Caco-2 (cell line): ENCODE data around the gene ZNF773. TPM values are rescaled to one million over a fixed set of nuclear protein-coding genes. Genes with fewer than 3 reads are reported as not detected.
"Not testable (repeated sequence)": the region's sequence is repeated elsewhere in the genome, so short reads cannot be mapped to it uniquely, and the experiment has no call there.

Source experiments
- BruUV-seq: library from RNA; stranded (reverse); fragments of 400-500 nt; replicated peaks from 2 replicates; lab custom pipeline; 2021; lab: Mats Ljungman, UMichigan
- CTCF ChIA-PET: fragments of 300-600 bp; sonication (Branson Sonifier 250); formaldehyde crosslinking; loops from one replicate; lab custom pipeline; 2022; ENCODE audit warnings: antibody characterized with exemption; lab: Charles Lee
- POLR2A ChIA-PET: fragments of 300-600 bp; sonication (Branson Sonifier 250); formaldehyde crosslinking; loops from one replicate; lab custom pipeline; 2022; ENCODE audit warnings: antibody characterized with exemption; lab: Charles Lee
- DNase-seq, 2 experiments: peaks; one replicate each; pipeline versions ENCODE4 v3.0.0 to v3.0.0-alpha.2; 2020 to 2022
- H3K27me3 ChIP-seq: replicated peaks from 2 replicates; pipeline ENCODE4 v1.6.0; 2011; ENCODE audit warnings: low read length; ENCODE audit not compliant: control insufficient read depth, insufficient read depth
- H3K36me3 ChIP-seq: 2 replicates; pipeline ENCODE4 v1.5.1; 2011; ENCODE audit warnings: low read length; ENCODE audit not compliant: control insufficient read depth, insufficient read depth
- H3K4me1 ChIP-seq: fragments of 250-450 bp; sonication (Bioruptor Pico); 2 replicates; pipeline ENCODE4 v1.5.1; 2020; ENCODE audit warnings: mild to moderate bottlenecking
- H3K4me3 ChIP-seq: 2 replicates; pipeline ENCODE4 v1.5.1; 2011; ENCODE audit warnings: low read depth, mild to moderate bottlenecking, control low read depth, low read length
- H3K9me3 ChIP-seq: fragments of 250-450 bp; sonication (Bioruptor Pico); 2 replicates; pipeline ENCODE4 v1.5.1; 2020; ENCODE audit warnings: mild to moderate bottlenecking, moderate library complexity
- H3K27ac Mint-ChIP-seq: one replicate; pipeline ENCODE4 v1.8.0; 2022; ENCODE audit warnings: mixed read lengths; ENCODE audit not compliant: unreplicated experiment
- H3K27me3 Mint-ChIP-seq: one replicate; pipeline ENCODE4 v1.8.0; 2022; ENCODE audit warnings: mixed read lengths; ENCODE audit not compliant: insufficient read depth, unreplicated experiment
- H3K36me3 Mint-ChIP-seq: one replicate; pipeline ENCODE4 v1.8.0; 2022; ENCODE audit warnings: mild to moderate bottlenecking, mixed read lengths; ENCODE audit not compliant: insufficient read depth, unreplicated experiment
- H3K4me1 Mint-ChIP-seq: one replicate; pipeline ENCODE4 v1.8.0; 2022; ENCODE audit warnings: low read depth, mixed read lengths; ENCODE audit not compliant: unreplicated experiment
- H3K4me3 Mint-ChIP-seq: one replicate; pipeline ENCODE4 v1.8.0; 2022; ENCODE audit warnings: mild to moderate bottlenecking, moderate library complexity, mixed read lengths; ENCODE audit not compliant: unreplicated experiment
- H3K9me3 Mint-ChIP-seq: one replicate; pipeline ENCODE4 v1.8.0; 2022; ENCODE audit warnings: mixed read lengths; ENCODE audit not compliant: unreplicated experiment
- intact Hi-C: fragments of 100-400 bp; cut with micrococcal nuclease; formaldehyde crosslinking; loops from one replicate; pipeline ENCODE4 v1.10.0; 2022; ENCODE audit not compliant: unreplicated experiment
- total RNA-seq: library from RNA; stranded (reverse); gene quantifications from 2 replicates; pipeline ENCODE4 v1.2.3, GENCODE V29; 2022
- TF ChIP-seq, protein P1 (sequence below), 2 experiments: fragments of 200-600 bp in 1 of 2; IDR thresholded peaks; 1 replicate in 1 of 2; 2 replicates in 1 of 2; pipeline versions ENCODE4 v1.5.1 to v1.8.0; 2011 to 2022; ENCODE audit warnings: antibody characterized with exemption in 1 of 2, control low read depth in 1 of 2, inconsistent platforms in 1 of 2, low read depth in 1 of 2, low read length in 1 of 2, mild to moderate bottlenecking in 1 of 2, moderate library complexity in 1 of 2; ENCODE audit not compliant: insufficient read depth in 1 of 2, severe bottlenecking in 1 of 2, unreplicated experiment in 1 of 2

Gene ZNF773
- total RNA-seq, 1 experiment from 2014 or later, result 7.7 TPM

GRCh38 chr19:57466489-57466888, 33.2 kb upstream of the ZNF773 start:
- no peak overlapping the region for H3K4me3 Mint-ChIP-seq
- H3K36me3 Mint-ChIP-seq, result no peaks in the 10 kb centered on the region
- no peak overlapping the region for H3K4me3 ChIP-seq
- CTCF ChIA-PET, result no interaction called here
- POLR2A ChIA-PET, result no interaction called here
- H3K9me3 Mint-ChIP-seq, result peaks cover 72% of the 10 kb centered on the region
- no peak overlapping the region for H3K27ac Mint-ChIP-seq
- DNase-seq, result no peak
- H3K4me1 Mint-ChIP-seq, result no peaks in the 10 kb centered on the region
- H3K36me3 ChIP-seq, result no peaks in the 10 kb centered on the region
- no peaks in the 10 kb centered on the region for H3K4me1 ChIP-seq
- no TSS peak for BruUV-seq
- no peaks in the 10 kb centered on the region for H3K27me3 ChIP-seq
- intact Hi-C loops, result no loop called here
- H3K9me3 ChIP-seq, result peaks cover 10% of the 10 kb centered on the region
- no peaks in the 10 kb centered on the region for H3K27me3 Mint-ChIP-seq
- TF ChIP-seq, protein P1, sequence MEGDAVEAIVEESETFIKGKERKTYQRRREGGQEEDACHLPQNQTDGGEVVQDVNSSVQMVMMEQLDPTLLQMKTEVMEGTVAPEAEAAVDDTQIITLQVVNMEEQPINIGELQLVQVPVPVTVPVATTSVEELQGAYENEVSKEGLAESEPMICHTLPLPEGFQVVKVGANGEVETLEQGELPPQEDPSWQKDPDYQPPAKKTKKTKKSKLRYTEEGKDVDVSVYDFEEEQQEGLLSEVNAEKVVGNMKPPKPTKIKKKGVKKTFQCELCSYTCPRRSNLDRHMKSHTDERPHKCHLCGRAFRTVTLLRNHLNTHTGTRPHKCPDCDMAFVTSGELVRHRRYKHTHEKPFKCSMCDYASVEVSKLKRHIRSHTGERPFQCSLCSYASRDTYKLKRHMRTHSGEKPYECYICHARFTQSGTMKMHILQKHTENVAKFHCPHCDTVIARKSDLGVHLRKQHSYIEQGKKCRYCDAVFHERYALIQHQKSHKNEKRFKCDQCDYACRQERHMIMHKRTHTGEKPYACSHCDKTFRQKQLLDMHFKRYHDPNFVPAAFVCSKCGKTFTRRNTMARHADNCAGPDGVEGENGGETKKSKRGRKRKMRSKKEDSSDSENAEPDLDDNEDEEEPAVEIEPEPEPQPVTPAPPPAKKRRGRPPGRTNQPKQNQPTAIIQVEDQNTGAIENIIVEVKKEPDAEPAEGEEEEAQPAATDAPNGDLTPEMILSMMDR (IDR thresholded peaks at IDR 0.05; ENCODE audit: insufficient read depth in 1 of 2, low read depth in 1 of 2, low read length in 1 of 2, severe bottlenecking in 1 of 2, unreplicated experiment in 1 of 2), result no peak

- TF ChIP-seq, protein P1 (IDR thresholded peaks at IDR 0.05; ENCODE audit: insufficient read depth in 1 of 2, low read depth in 1 of 2, low read length in 1 of 2, severe bottlenecking in 1 of 2, unreplicated experiment in 1 of 2), result no peak
- no peaks in the 10 kb centered on the region for H3K36me3 ChIP-seq
- intact Hi-C loops, result no loop called here
- H3K36me3 Mint-ChIP-seq, result peaks cover 8% of the 10 kb centered on the region
- no peaks in the 10 kb centered on the region for H3K4me1 ChIP-seq
- no peak for DNase-seq
- H3K9me3 Mint-ChIP-seq, result peaks cover 63% of the 10 kb centered on the region
- no peak overlapping the region for H3K4me3 ChIP-seq
- H3K4me3 Mint-ChIP-seq, result no peak overlapping the region
- H3K27me3 Mint-ChIP-seq, result no peaks in the 10 kb centered on the region
- H3K4me1 Mint-ChIP-seq, result no peaks in the 10 kb centered on the region
- ChIA-PET CTCF (no interaction called here), POLR2A (no interaction called here)
- H3K27me3 ChIP-seq, result no peaks in the 10 kb centered on the region
- BruUV-seq, result no TSS peak
- H3K9me3 ChIP-seq, result peaks cover 33% of the 10 kb centered on the region
- H3K27ac Mint-ChIP-seq, result no peak overlapping the region
Measured at GRCh38 chr19:57473646-57474045, 26.1 kb upstream of the ZNF773 start.

- H3K27ac Mint-ChIP-seq, result peak within 1 kb of the TSS; percentile 30
- no peaks in the 10 kb centered on the region for H3K27me3 Mint-ChIP-seq
- H3K4me1 Mint-ChIP-seq, result no peaks in the 10 kb centered on the region
- BruUV-seq, result no TSS peak
- peak within 1 kb of the TSS; percentile 75 for H3K4me3 Mint-ChIP-seq
- TF ChIP-seq, protein P1 (IDR thresholded peaks at IDR 0.05; ENCODE audit: insufficient read depth in 1 of 2, low read depth in 1 of 2, low read length in 1 of 2, severe bottlenecking in 1 of 2, unreplicated experiment in 1 of 2), result peak; percentile 23 to 53
- Histone ChIP-seq H3K27me3 (no peaks in the 10 kb centered on the region), H3K4me3 (peak within 1 kb of the TSS; percentile 25), H3K4me1 (no peaks in the 10 kb centered on the region), H3K9me3 (peaks cover 29% of the 10 kb centered on the region), H3K36me3 (no peaks in the 10 kb centered on the region)
- DNase-seq, result peak; percentile 82 to 87
- H3K9me3 Mint-ChIP-seq, result peaks cover 46% of the 10 kb centered on the region
- peaks cover 8% of the 10 kb centered on the region for H3K36me3 Mint-ChIP-seq
- POLR2A ChIA-PET, result no interaction called here
- intact Hi-C loops, result loop anchor here (1.0 kb wide), 1 partner anchor 71 kb away; no protein-coding TSS in a partner anchor
- CTCF ChIA-PET, result interaction anchor here (0.6 to 1.0 kb wide), 2 partner anchors 10 to 71 kb away, joined by 3 to 5 read pairs; partner anchors contain the start of gene ZNF419
Measured at GRCh38 chr19:57477191-57478008, 22.3 kb upstream of the ZNF773 start, which contains the start of gene ZNF772. Gene ZNF772, minus strand, starts transcription at chr19:57477566. Its CDS starts 257 bp downstream, at chr19:57477309.

- Mint-ChIP-seq H3K27ac (peak within 1 kb of the TSS; percentile 62), H3K4me3 (peak within 1 kb of the TSS; percentile 40), H3K9me3 (peaks cover 30% of the 10 kb centered on the region), H3K36me3 (peaks cover 32% of the 10 kb centered on the region)
- H3K27me3 ChIP-seq, H3K4me1 ChIP-seq, BruUV-seq, H3K36me3 ChIP-seq, H3K27me3 Mint-ChIP-seq, H3K4me1 Mint-ChIP-seq: not testable (repeated sequence)
- Histone ChIP-seq H3K9me3 (peaks cover 14% of the 10 kb centered on the region; the same call in 1 of the 2 replicates), H3K4me3 (peak within 1 kb of the TSS; percentile 96)
- peak; percentile 96 for DNase-seq
- ChIA-PET POLR2A (interaction anchor here (0.6 to 1.4 kb wide), 3 partner anchors 12 to 194 kb away, joined by 4 to 11 read pairs (median 6); partner anchors contain the start of genes ZNF551 and ZNF773), CTCF (interaction anchor here (0.9 kb wide), 1 partner anchor 10 kb away, joined by 5 read pairs; the partner anchor contains the start of gene ZNF772)
- intact Hi-C loops, result loop anchor here (1.0 kb wide), 1 partner anchor 52 kb away; the partner anchor contains the start of gene ZNF749
Measured at GRCh38 chr19:57487477-57488298, 12.1 kb upstream of the ZNF773 start, which contains the start of gene ZNF419. Gene ZNF419, plus strand, starts transcription at chr19:57487750. Its CDS starts 201 bp downstream, at chr19:57487951.
